ENCODE results near the gene ADAP2.
"Not testable (repeated sequence)": the region's sequence is repeated elsewhere in the genome, so short reads cannot be mapped to it uniquely, and the experiment has no call there.

The ADAP2 gene, protein sequence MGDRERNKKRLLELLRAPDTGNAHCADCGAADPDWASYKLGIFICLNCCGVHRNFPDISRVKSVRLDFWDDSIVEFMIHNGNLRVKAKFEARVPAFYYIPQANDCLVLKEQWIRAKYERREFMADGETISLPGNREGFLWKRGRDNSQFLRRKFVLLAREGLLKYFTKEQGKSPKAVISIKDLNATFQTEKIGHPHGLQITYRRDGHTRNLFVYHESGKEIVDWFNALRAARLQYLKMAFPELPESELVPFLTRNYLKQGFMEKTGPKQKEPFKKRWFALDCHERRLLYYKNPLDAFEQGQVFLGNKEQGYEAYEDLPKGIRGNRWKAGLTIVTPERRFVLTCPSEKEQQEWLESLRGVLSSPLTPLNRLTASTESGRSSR

DNA sequence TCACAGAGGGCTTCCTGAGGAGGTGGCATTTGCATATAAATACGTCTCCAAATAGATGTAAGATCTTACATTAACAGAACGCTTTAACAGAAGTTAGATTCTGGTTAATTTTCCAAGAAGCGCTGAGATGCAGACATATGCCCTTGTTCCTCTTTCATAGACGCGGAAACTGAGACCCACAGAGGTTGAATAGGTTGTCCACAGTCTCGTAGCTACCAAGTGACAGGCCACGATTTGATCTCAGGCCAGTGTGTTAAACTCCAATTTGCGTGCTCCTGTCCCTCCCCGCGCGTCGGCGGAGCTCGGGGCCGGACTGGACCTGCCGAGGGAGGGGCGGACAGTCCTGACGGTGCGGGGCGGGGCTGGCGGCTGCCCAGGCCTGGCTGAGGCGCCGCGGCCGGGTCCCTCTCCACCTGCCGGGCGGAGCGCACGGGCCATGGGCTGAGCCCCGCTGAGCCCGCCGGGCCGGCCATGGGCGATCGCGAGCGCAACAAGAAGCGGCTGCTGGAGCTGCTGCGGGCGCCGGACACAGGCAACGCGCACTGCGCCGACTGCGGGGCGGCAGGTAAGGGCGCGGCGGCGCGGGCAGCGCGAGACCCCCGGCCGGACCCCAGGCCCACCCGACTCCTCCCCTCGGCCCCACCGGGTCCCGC is at the start of gene ADAP2:
TSS of gene ADAP2 (plus strand) at position 402 of the 653 bp plus-strand sequence. CDS start at position 472, 70 bp downstream.
- TF ChIP-seq POLR2A (IDR thresholded peaks at IDR 0.05; ENCODE audit: low read length) (no peak), GATA1 (IDR thresholded peaks at IDR 0.05; ENCODE audit: low read depth, low read length) (no peak)
- peak; percentile 11 to 17 for DNase-seq

DNA sequence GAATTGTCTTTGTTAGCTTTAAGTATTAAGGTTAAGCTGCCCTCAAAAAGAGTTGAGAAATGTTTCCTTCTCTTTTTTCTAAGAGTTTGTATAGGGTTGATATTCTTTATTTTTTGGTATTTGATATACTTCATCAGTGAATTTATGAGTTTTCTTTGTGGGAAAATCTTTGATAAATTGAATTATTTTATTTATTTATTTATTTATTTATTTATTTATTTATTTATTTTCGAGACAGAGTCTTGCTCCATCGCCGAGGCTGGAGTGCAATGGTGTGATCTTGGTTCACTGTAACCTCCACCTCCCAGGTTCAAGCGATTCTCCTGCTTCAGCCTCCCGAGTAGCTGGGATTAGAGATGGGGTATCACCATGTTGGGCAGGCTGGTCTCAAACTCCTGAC is 35.6 kb upstream of the ADAP2 start:
- DNase-seq = no peak
- TF ChIP-seq POLR2A (IDR thresholded peaks at IDR 0.05; ENCODE audit: low read length) = no peak
- no peak for TF ChIP-seq GATA1 (IDR thresholded peaks at IDR 0.05; ENCODE audit: low read depth, low read length)

DNA sequence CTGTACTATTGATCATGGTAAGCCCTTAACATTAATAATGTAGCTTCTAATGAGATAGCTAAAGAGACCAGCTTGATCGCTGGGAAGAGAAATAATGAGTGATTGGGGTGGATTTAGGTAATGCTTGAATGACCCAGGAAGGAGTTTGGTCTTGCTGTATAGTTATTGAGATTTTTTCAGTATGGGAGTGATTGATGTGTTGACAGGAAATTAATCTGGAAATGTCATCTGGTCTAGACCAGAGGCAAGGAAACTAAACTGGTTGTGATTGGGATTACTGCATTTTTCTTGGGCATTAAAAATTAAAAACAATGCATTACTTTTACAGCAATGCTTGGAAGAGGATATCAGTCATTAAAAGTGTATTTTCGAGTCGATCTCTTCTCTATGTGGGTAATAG is 27.5 kb upstream of the ADAP2 start:
- DNase-seq = no peak
- TF ChIP-seq GATA1 (IDR thresholded peaks at IDR 0.05; ENCODE audit: low read depth, low read length) (no peak), POLR2A (IDR thresholded peaks at IDR 0.05; ENCODE audit: low read length) (no peak)

DNA sequence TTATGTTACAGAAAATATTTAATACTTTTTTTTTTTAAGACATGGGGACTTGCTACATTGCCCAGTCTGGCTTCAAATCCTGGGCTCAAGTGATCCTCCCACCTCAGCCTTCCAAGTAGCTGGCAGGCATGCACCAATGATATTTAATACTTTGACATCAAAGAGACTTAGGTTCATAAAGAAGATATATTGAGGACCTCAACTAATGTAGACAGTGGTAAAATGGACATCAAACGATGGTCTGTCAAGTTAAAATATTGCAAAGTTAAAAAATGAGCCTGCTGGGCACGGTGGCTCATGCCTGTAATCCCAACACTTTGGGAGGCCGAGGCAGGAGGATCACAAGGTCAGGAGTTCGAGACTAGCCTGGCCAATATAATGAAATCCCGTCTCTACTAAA is 24.4 kb upstream of the ADAP2 start:
- no peak for TF ChIP-seq POLR2A (IDR thresholded peaks at IDR 0.05; ENCODE audit: low read length)
- TF ChIP-seq GATA1 (IDR thresholded peaks at IDR 0.05; ENCODE audit: low read depth, low read length) = no peak

DNA sequence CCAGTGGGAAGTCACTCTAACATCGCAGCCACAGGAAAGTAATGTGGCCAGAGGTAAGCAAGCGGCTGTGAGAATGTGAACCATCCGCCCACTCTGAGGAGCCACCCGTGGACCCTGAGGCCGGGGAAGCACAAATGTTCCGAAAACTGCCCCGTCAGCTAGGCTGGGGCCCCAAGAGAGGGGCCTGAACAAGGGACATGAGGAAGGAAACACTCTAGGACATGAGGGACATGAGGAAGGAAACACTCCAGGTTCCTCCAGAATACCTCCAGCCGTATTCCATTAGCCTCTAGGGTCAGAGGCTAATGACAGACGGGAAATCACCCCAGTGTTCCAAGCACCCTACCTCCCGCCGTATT is 16.0 kb upstream of the ADAP2 start:
- peak in 1 of 2 experiments; percentile 63 for DNase-seq
- TF ChIP-seq POLR2A (IDR thresholded peaks at IDR 0.05; ENCODE audit: low read length) (no peak), GATA1 (IDR thresholded peaks at IDR 0.05; ENCODE audit: low read depth, low read length) (no peak)

More for the DNA sequence above, 24.4 kb upstream of the ADAP2 start:
- DNase-seq = no peak

DNA sequence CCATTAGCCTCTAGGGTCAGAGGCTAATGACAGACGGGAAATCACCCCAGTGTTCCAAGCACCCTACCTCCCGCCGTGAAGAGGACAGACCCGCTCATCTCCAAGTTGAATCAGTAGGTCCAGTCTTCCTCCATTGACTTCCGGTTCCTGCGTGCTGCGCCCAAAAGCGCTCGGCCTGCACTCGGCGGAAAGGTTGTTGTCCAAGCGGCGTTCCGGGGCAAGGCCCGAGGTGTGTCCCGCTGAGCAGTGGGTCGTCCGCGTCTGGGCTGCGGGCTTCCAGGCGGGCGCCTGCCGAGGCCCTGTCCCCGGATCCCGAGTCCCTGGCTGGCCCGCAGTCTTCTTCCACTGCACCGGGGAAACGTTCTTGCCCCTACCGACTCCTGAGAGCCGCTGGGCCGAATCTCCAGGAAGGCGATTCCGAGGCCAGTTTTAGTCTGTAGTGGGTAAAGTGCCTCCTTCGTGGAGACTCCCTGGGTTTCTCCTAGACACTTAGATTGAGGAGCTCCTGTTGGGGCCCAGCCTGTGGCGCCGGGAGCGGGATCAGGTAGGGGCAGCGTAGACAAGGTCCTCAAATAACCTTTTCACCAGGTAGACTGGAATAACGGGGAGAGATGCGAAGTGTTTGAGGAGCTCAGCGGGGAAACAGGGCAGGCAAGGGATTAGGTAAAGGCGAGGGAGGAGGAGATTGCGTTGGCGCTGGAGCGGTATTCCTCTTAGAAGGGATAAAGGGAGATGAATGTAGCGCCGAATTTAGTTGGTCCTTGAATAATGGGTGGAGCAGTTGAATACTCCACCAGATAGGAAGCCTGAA is 15.4 kb upstream of the ADAP2 start, which contains the start of gene TEFM:
TSS of gene TEFM (minus strand) at position 138 of the 811 bp plus-strand sequence. CDS start at position 98, 40 bp downstream.
- DNase-seq = peak; percentile 95 to 96
- TF ChIP-seq POLR2A (IDR thresholded peaks at IDR 0.05; ENCODE audit: low read length) (peak; percentile 90), GATA1 (IDR thresholded peaks at IDR 0.05; ENCODE audit: low read depth, low read length) (no peak)

DNA sequence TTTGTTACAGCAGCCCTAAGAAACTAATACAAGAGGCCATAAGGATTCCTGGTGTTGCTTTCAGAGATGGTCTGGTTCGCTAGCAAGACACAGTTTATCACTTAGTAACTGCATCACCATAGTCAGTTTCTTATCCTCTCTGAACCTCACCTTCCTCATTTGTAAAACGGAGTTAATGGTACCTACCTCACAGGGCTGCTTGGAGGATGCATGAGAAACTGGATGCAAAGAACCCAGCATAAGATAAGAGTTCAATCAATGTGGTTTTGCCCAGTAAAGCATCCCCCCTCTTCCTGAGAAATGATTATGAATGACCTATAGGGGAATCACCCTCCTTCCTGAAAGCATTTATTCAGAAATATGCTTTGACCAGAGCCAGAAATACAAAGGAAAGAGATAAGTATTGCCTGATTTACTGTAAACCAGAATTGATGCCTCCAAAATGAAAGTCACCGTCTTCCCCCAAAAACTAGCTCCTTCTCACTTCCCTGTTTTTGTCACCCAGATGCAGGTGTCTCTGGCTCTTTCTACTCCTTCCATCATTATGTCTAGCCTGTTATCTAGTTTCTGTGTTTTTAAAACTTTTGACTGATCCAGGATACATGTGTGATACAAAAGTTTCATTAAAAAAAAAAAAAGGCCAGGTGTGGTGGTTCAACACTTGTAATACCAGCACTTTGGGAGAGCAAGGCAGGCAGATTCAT is 12.9 kb upstream of the ADAP2 start:
- TF ChIP-seq POLR2A (IDR thresholded peaks at IDR 0.05; ENCODE audit: low read length) (no peak), GATA1 (IDR thresholded peaks at IDR 0.05; ENCODE audit: low read depth, low read length) (no peak)
- no peak for DNase-seq

DNA sequence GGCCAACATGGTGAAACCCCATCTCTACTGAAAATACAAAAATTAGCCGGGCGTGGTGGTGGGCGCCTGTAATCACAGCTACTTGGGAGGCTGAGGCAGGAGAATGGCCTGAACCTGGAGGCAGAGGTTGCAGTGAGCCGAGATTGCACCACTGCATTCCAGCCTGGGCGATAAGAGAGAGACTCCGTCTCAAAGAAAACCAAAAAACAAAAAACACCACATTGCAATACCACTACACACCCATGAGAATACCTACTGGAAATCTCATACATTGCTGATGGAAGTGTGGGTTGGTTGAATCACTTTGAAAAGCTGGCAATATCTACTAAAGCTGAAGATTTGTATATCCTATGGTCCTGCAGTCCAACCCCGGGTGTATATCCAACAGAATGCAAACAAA is 11.6 kb upstream of the ADAP2 start:
- not testable (repeated sequence) for DNase-seq

DNA sequence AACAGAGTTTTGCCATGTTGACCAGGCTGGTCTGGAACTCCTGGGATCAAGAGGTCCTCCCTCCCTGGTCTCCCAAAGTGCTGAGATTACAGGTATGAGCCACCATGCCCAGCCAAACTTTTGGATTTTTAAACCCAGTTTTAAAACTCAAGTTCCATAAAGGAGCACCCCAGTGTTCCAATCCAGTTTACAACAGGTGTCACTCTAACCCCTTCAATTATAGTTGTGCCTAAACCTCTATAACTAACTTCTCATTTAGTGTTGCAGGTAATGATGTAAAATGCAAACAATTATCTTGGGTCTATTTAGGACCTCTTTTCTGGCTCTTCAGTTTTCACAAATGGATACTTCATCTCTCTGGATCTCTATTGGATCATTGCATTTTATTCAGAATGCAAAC is 7.8 kb upstream of the ADAP2 start:
- DNase-seq = no peak
- no peak for TF ChIP-seq POLR2A (IDR thresholded peaks at IDR 0.05; ENCODE audit: low read length)
- no peak for TF ChIP-seq GATA1 (IDR thresholded peaks at IDR 0.05; ENCODE audit: low read depth, low read length)

DNA sequence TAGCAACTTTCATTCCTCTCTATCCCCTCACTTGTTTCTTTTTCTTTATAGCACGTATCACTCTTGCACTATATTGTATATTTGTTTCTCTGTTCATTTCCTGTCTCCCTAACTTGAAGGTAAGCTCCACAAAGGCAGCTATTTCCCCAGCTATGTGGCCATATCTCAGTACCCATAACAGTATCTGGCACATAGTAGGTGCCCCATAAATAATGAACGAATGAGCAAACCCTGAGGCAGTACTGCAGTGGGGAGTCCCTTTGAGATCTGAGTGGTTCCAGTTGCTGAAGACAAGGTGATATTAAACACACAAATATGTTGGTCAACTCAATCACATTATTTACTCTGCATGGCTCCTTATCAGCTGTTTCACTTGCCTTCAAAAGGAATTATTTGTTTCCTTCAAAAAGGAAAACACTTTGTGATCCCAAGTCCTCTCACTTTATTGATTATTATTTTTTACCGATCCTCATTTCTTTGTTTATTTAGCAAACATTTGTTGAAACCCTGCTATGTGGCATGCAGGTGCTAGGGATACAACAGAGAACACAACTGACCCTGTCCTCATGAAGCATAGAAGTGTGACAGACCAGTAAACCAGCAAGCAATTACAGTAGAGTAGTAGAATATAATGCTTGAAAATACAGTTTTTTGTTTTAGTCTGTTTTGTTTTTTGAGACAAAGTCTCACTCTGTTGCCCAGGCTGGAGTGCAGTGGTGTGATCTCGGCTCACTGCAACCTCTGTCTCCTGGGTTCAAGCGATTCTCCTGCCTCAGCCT is 5.7 kb upstream of the ADAP2 start:
- no peak for DNase-seq
- TF ChIP-seq GATA1 (IDR thresholded peaks at IDR 0.05; ENCODE audit: low read depth, low read length) (no peak), POLR2A (IDR thresholded peaks at IDR 0.05; ENCODE audit: low read length) (no peak)

DNA sequence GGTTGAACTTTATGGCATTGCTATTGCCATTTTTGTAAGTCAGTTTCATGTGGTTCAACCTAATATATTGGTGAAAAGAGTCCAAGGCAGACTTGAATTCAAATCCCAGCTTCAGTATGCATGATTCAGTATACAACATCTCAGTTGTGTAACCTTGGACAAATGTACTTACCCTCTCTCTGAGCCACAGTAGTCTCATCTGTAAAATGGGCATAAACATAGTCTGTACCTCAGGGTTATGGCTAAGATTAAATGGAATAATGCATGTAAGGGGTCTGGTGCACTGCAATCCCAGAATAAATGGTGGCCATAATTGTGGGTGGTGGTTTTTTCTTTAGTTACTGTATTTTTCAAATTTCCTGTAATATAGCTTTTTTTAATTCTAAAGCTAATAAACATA is 4.7 kb upstream of the ADAP2 start:
- no peak for DNase-seq
- TF ChIP-seq GATA1 (IDR thresholded peaks at IDR 0.05; ENCODE audit: low read depth, low read length) (no peak), POLR2A (IDR thresholded peaks at IDR 0.05; ENCODE audit: low read length) (no peak)

DNA sequence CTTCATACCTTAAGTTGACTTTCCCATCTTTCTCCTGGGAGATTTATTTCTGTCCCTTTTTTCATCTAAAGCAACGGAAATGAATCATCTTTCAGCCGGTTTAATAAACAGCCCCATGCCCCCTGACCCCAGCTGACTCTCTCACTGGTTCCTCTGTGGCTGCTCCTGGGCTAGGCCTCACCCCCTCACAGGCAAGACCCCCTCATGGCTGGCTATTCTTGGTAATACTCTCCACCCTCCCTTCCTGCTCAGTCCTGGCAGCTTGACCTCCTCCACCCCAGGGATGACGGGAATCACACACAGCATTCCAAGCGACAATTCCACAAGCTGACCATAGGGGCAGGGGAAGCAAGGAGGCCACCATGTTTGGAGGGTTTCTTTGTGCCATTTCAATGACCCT is 1.5 kb upstream of the ADAP2 start:
- TF ChIP-seq POLR2A (IDR thresholded peaks at IDR 0.05; ENCODE audit: low read length) = no peak
- TF ChIP-seq GATA1 (IDR thresholded peaks at IDR 0.05; ENCODE audit: low read depth, low read length) = no peak
- no peak for DNase-seq
